RWPE1 (cell line): Measurements from ENCODE around the gene FBXO34.

Experiments used
- CTCF ChIA-PET: fragments of 350-600 bp; sonication (Branson Sonifier 250); formaldehyde crosslinking; extraction: SDS; loops from one replicate; lab custom pipeline; 2021; lab: Yijun Ruan, JAX
- POLR2A ChIA-PET: fragments of 400-600 bp; formaldehyde crosslinking; extraction: SDS; loops from one replicate; lab custom pipeline; 2020; ENCODE audit warnings: antibody characterized with exemption; ENCODE audit not compliant: low non-redundant PET; lab: Yijun Ruan, JAX
- DNase-seq: peaks from one replicate; pipeline ENCODE4 v3.0.0; 2012; ENCODE audit warnings: low spot score
- H3K27ac ChIP-seq: fragments of 450-650 bp; 2 replicates; pipeline ENCODE4 v1.5.1; 2017
- TF ChIP-seq, protein P1 (sequence below): fragments of 450-650 bp; conservative IDR thresholded peaks from 2 replicates; pipeline ENCODE4 v1.5.1; 2017; ENCODE audit warnings: low read depth, mild to moderate bottlenecking

Gene FBXO34

DNA sequence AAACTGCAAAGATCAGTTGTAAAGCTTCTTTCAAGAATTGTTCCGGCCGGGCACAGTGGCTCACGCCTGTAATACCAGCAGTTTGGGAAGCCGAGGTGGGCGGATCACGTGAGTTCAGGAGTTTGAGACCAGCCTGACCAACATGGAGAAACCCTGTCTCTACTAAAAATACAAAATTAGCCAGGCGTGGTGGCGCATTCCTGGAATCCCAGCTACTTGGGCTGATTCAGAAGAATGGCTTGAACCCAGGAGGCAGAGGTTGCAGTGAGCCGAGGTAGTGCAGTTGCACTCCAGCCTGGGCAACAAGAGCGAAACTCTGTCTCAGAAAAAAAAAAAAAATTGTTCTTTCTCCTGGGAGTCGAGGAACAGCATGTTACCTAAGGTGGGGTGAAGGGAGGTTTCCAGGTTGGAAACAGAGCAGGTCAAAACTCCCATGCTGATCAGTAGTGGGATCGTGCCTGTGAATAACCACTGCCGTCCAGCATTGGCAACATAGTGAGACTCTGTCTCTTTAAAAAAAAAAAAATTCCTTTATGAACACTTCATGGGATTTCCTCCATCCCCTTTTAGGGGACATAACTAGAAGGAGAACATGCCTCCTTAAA, 13.9 kb downstream of the FBXO34 start:
- ChIA-PET POLR2A (no interaction called here), CTCF (interaction anchor here (0.6 to 0.7 kb wide), 2 partner anchors 11 to 77 kb away, joined by 3 to 4 read pairs; no protein-coding TSS in a partner anchor)
- DNase-seq: no peak
- TF ChIP-seq, protein P1, sequence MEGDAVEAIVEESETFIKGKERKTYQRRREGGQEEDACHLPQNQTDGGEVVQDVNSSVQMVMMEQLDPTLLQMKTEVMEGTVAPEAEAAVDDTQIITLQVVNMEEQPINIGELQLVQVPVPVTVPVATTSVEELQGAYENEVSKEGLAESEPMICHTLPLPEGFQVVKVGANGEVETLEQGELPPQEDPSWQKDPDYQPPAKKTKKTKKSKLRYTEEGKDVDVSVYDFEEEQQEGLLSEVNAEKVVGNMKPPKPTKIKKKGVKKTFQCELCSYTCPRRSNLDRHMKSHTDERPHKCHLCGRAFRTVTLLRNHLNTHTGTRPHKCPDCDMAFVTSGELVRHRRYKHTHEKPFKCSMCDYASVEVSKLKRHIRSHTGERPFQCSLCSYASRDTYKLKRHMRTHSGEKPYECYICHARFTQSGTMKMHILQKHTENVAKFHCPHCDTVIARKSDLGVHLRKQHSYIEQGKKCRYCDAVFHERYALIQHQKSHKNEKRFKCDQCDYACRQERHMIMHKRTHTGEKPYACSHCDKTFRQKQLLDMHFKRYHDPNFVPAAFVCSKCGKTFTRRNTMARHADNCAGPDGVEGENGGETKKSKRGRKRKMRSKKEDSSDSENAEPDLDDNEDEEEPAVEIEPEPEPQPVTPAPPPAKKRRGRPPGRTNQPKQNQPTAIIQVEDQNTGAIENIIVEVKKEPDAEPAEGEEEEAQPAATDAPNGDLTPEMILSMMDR: no peak
- H3K27ac ChIP-seq: no peak overlapping the region

DNA sequence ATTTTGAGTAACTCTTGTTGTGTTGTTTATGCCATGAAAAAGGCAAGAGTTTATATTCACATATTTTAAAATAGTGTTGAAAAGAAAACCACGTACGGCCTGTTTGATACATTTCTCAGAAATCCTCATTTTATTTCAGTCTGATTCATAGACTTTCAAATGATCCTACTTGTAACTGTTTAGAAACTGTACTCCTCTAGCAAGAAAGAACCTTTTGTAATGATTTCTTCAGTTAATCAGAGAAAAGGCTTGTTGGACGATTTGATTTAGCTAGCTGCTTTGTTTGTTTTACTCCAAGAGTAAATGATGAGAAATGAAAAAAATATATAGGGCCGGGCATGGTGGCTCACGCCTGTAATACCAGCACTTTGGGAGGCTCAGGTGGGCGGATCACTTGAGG, 17.2 kb downstream of the FBXO34 start:
- ChIA-PET CTCF (no interaction called here), POLR2A (no interaction called here)
- no peak overlapping the region for H3K27ac ChIP-seq
- DNase-seq: no peak
- TF ChIP-seq, protein P1: no peak

- ChIA-PET POLR2A (no interaction called here), CTCF (no interaction called here)
- TF ChIP-seq, protein P1: no peak
- DNase-seq: no peak
- no peak overlapping the region for H3K27ac ChIP-seq
These were observed 20.4 kb downstream of the FBXO34 start for GRCh38 chr14:55291480-55292081.

DNA sequence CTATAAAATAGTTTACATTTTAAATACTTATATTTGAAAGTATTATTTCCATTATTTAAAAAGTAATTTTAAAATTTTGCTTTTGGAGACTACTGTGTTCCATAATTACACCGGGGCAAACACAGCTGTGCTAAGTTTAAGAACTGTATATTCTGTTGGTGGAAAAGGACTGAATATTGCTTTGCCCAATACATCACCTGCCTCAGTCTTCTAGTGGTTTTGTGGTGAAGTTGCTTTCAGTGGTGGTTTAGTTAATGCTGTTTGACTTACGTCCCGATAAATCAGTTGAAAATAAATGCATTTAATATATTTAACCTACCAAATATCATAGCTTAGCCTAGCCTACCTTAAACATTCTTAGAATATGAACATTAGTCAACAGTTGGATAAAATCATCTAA, 23.4 kb downstream of the FBXO34 start:
- DNase-seq: no peak
- no peak overlapping the region for H3K27ac ChIP-seq
- ChIA-PET POLR2A (no interaction called here), CTCF (interaction anchor here (0.5 kb wide), 1 partner anchor 106 kb away, joined by 6 read pairs; no protein-coding TSS in a partner anchor)
- TF ChIP-seq, protein P1: no peak

- POLR2A ChIA-PET: interaction anchor here (0.5 kb wide), 1 partner anchor 19 kb away, joined by 3 read pairs; no protein-coding TSS in a partner anchor
- H3K27ac ChIP-seq: no peak overlapping the region
- TF ChIP-seq, protein P1: no peak; the same call in 1 of the 2 replicates
- DNase-seq: peak; percentile 40
- CTCF ChIA-PET: interaction anchor here (0.7 to 1.2 kb wide), 4 partner anchors 24 to 106 kb away, joined by 3 read pairs; no protein-coding TSS in a partner anchor
These were observed 26.6 kb downstream of the FBXO34 start for GRCh38 chr14:55297611-55298499.

GRCh38 chr14:55298500-55298822, 27.2 kb downstream of the FBXO34 start:
- POLR2A ChIA-PET: interaction anchor here (0.5 kb wide), 1 partner anchor 19 kb away, joined by 3 read pairs; no protein-coding TSS in a partner anchor
- TF ChIP-seq, protein P1: no peak
- no peak for DNase-seq
- CTCF ChIA-PET: interaction anchor here (0.7 to 1.2 kb wide), 4 partner anchors 24 to 105 kb away, joined by 3 read pairs; no protein-coding TSS in a partner anchor
- no peak overlapping the region; the same call in 1 of the 2 replicates for H3K27ac ChIP-seq
